HG02885 (cell line): ENCODE measurements around the gene SDCBP2.
"Not testable (repeated sequence)": the region's sequence is repeated elsewhere in the genome, so short reads cannot be mapped to it uniquely, and the experiment has no call there.

Source experiments
- ATAC-seq: cut with Tn5 transposase; IDR thresholded peaks from one replicate; pipeline ENCODE4 v1.9.1; 2021; ENCODE audit warnings: mild to moderate bottlenecking; ENCODE audit not compliant: unreplicated experiment, poor library complexity

SDCBP2 gene

GRCh38 chr20:1360094-1360846 lies 31.3 kb upstream of the SDCBP2 start:
- no peak for ATAC-seq

GRCh38 chr20:1357921-1358671 lies 29.2 kb upstream of the SDCBP2 start:
- no peak for ATAC-seq

- no peak for ATAC-seq
Measured at GRCh38 chr20:1353956-1354355, 25.0 kb upstream of the SDCBP2 start.

GRCh38 chr20:1346315-1346969 lies 17.5 kb upstream of the SDCBP2 start:
- no peak for ATAC-seq

GRCh38 chr20:1345756-1346093 lies 16.8 kb upstream of the SDCBP2 start:
- no peak for ATAC-seq

- ATAC-seq: no peak
Measured at GRCh38 chr20:1345030-1345755, 16.3 kb upstream of the SDCBP2 start.

- ATAC-seq: not testable (repeated sequence)
Measured at GRCh38 chr20:1343446-1344124, 14.6 kb upstream of the SDCBP2 start.

GRCh38 chr20:1341561-1342265 lies 12.8 kb upstream of the SDCBP2 start:
- no peak for ATAC-seq

GRCh38 chr20:1338801-1339200 lies 9.9 kb upstream of the SDCBP2 start:
- no peak for ATAC-seq

- no peak for ATAC-seq
Measured at GRCh38 chr20:1338096-1338495, 9.2 kb upstream of the SDCBP2 start.

- no peak for ATAC-seq
Measured at GRCh38 chr20:1337441-1337840, 8.5 kb upstream of the SDCBP2 start.

GRCh38 chr20:1336699-1337367 lies 7.9 kb upstream of the SDCBP2 start:
- no peak for ATAC-seq

GRCh38 chr20:1335961-1336698 lies 7.2 kb upstream of the SDCBP2 start:
- no peak for ATAC-seq

- ATAC-seq: no peak
Measured at GRCh38 chr20:1334761-1335160, 5.8 kb upstream of the SDCBP2 start.

- ATAC-seq: no peak
Measured at GRCh38 chr20:1334370-1334731, 5.4 kb upstream of the SDCBP2 start.

- ATAC-seq: no peak
Measured at GRCh38 chr20:1333462-1334369, 4.8 kb upstream of the SDCBP2 start.

- no peak for ATAC-seq
Measured at GRCh38 chr20:1332749-1333300, 3.9 kb upstream of the SDCBP2 start.
